Measurements from ENCODE around the gene PCA3. TPM values are rescaled to one million over a fixed set of nuclear protein-coding genes. Genes with fewer than 3 reads are reported as not detected.

PCA3 gene
- polyA plus RNA-seq (2013, experiment 1 of 2), result not detected
- not detected for polyA plus RNA-seq (2013, experiment 2 of 2)

GRCh38 chr9:76764138-76764537 is at the start of gene PCA3:
Gene PCA3 (plus strand): TSS chr9:76764438.
- Histone ChIP-seq H3K4me2 (ENCODE audit: low read length, poor library complexity, severe bottlenecking) (no peak within 1 kb of the TSS), H4K8ac (ENCODE audit: low read length) (no peak within 1 kb of the TSS), H2AK5ac (ENCODE audit: low read length, severe bottlenecking) (no peak within 1 kb of the TSS), H3K27ac (ENCODE audit: low read length, poor library complexity, severe bottlenecking) (no peak within 1 kb of the TSS), H4K91ac (ENCODE audit: low read length) (no peak within 1 kb of the TSS), H3K4ac (ENCODE audit: low read depth in 1 of 2, low read length in 2 of 2) (no peak within 1 kb of the TSS), H3K36me3 (ENCODE audit: control insufficient read depth in 1 of 2, insufficient read depth in 2 of 2, low read depth in 1 of 2, low read length in 2 of 2) (peaks cover 0 to 6% of the 10 kb centered on the region in 2 experiments), H2BK15ac (ENCODE audit: low read depth, poor library complexity, severe bottlenecking) (no peak within 1 kb of the TSS), H3K9ac (ENCODE audit: low read length) (no peak within 1 kb of the TSS), H3K9me3 (ENCODE audit: control insufficient read depth, low read length) (no peaks in the 10 kb centered on the region), H2BK120ac (ENCODE audit: low read depth, low read length) (no peak within 1 kb of the TSS), H3K14ac (ENCODE audit: low read length in 2 of 2) (no peak within 1 kb of the TSS), H2BK5ac (ENCODE audit: low read depth, low read length, poor library complexity, severe bottlenecking) (no peak within 1 kb of the TSS), H3K4me3 (ENCODE audit: insufficient read depth in 1 of 2, low read depth in 1 of 2, low read length in 2 of 2) (no peak within 1 kb of the TSS), H2AFZ (ENCODE audit: low read depth, low read length) (no peak within 1 kb of the TSS), H3K79me1 (replicated peaks; ENCODE audit: low read length, poor library complexity, severe bottlenecking) (no peaks in the 10 kb centered on the region), H3K23ac (ENCODE audit: low read length in 2 of 2) (no peak within 1 kb of the TSS), H2BK12ac (ENCODE audit: low read length in 2 of 2) (no peak within 1 kb of the TSS), H3K27me3 (ENCODE audit: control insufficient read depth in 1 of 2, insufficient read depth in 1 of 2, low read length in 2 of 2) (no peaks in the 10 kb centered on the region), H3K4me1 (ENCODE audit: control insufficient read depth, insufficient read depth, low read depth, low read length) (peaks cover 4% of the 10 kb centered on the region), H3K18ac (ENCODE audit: low read depth in 1 of 2, low read length in 2 of 2) (no peak within 1 kb of the TSS)
- 96% methylated on average over 4 of the region's 4 CpGs for WGBS
- no peak for DNase-seq

GRCh38 chr9:76716085-76716672 is 48.1 kb upstream of the PCA3 start:
- WGBS, result 93% methylated on average over 5 of the region's 7 CpGs
- Histone ChIP-seq H2BK120ac (ENCODE audit: low read depth, low read length) (no peak overlapping the region), H3K4me1 (ENCODE audit: control insufficient read depth, insufficient read depth, low read depth, low read length) (peaks cover 1% of the 10 kb centered on the region), H3K9me3 (ENCODE audit: control insufficient read depth, low read length) (no peaks in the 10 kb centered on the region), H3K18ac (ENCODE audit: low read depth in 1 of 2, low read length in 2 of 2) (no peak overlapping the region), H2AFZ (ENCODE audit: low read depth, low read length) (no peak overlapping the region), H2BK12ac (ENCODE audit: low read length in 2 of 2) (no peak overlapping the region), H3K27ac (ENCODE audit: low read length, poor library complexity, severe bottlenecking) (no peak overlapping the region), H2BK15ac (ENCODE audit: low read depth, poor library complexity, severe bottlenecking) (no peak overlapping the region), H3K27me3 (ENCODE audit: control insufficient read depth in 1 of 2, insufficient read depth in 1 of 2, low read length in 2 of 2) (no peaks in the 10 kb centered on the region), H3K14ac (ENCODE audit: low read length in 2 of 2) (no peak overlapping the region), H3K36me3 (ENCODE audit: control insufficient read depth in 1 of 2, insufficient read depth in 2 of 2, low read depth in 1 of 2, low read length in 2 of 2) (peaks cover 0 to 14% of the 10 kb centered on the region in 2 experiments), H3K4me2 (ENCODE audit: low read length, poor library complexity, severe bottlenecking) (no peak overlapping the region), H3K23ac (ENCODE audit: low read length in 2 of 2) (no peak overlapping the region), H4K91ac (ENCODE audit: low read length) (no peak overlapping the region), H3K79me1 (replicated peaks; ENCODE audit: low read length, poor library complexity, severe bottlenecking) (no peaks in the 10 kb centered on the region), H3K4ac (ENCODE audit: low read depth in 1 of 2, low read length in 2 of 2) (no peak overlapping the region), H2BK5ac (ENCODE audit: low read depth, low read length, poor library complexity, severe bottlenecking) (no peak overlapping the region), H4K8ac (ENCODE audit: low read length) (no peak overlapping the region), H2AK5ac (ENCODE audit: low read length, severe bottlenecking) (no peak overlapping the region), H3K9ac (ENCODE audit: low read length) (peak overlapping the region; percentile 65), H3K4me3 (ENCODE audit: insufficient read depth in 1 of 2, low read depth in 1 of 2, low read length in 2 of 2) (no peak overlapping the region)
- DNase-seq, result no peak

GRCh38 chr9:76717176-76717575 is 47.1 kb upstream of the PCA3 start:
- no peak overlapping the region for H3K27ac ChIP-seq (ENCODE audit: low read length, poor library complexity, severe bottlenecking)
- H3K36me3 ChIP-seq (ENCODE audit: control insufficient read depth in 1 of 2, insufficient read depth in 2 of 2, low read depth in 1 of 2, low read length in 2 of 2), result peaks cover 0 to 11% of the 10 kb centered on the region in 2 experiments
- no peaks in the 10 kb centered on the region for H3K27me3 ChIP-seq (ENCODE audit: control insufficient read depth in 1 of 2, insufficient read depth in 1 of 2, low read length in 2 of 2)
- H3K79me1 ChIP-seq (replicated peaks; ENCODE audit: low read length, poor library complexity, severe bottlenecking), result no peaks in the 10 kb centered on the region
- H2BK12ac ChIP-seq (ENCODE audit: low read length in 2 of 2), result no peak overlapping the region
- no peak overlapping the region for H3K4ac ChIP-seq (ENCODE audit: low read depth in 1 of 2, low read length in 2 of 2)
- H3K9me3 ChIP-seq (ENCODE audit: control insufficient read depth, low read length), result no peaks in the 10 kb centered on the region
- H2AK5ac ChIP-seq (ENCODE audit: low read length, severe bottlenecking), result no peak overlapping the region
- H2BK5ac ChIP-seq (ENCODE audit: low read depth, low read length, poor library complexity, severe bottlenecking), result no peak overlapping the region
- no peak overlapping the region for H4K91ac ChIP-seq (ENCODE audit: low read length)
- no peak overlapping the region for H2BK15ac ChIP-seq (ENCODE audit: low read depth, poor library complexity, severe bottlenecking)
- no peak overlapping the region for H3K23ac ChIP-seq (ENCODE audit: low read length in 2 of 2)
- no peak overlapping the region for H3K14ac ChIP-seq (ENCODE audit: low read length in 2 of 2)
- WGBS, result 57% methylated on average over 3 of the region's 5 CpGs
- peaks cover 1% of the 10 kb centered on the region for H3K4me1 ChIP-seq (ENCODE audit: control insufficient read depth, insufficient read depth, low read depth, low read length)
- no peak overlapping the region for H3K4me3 ChIP-seq (ENCODE audit: insufficient read depth in 1 of 2, low read depth in 1 of 2, low read length in 2 of 2)
- peak overlapping the region; percentile 42 for H3K9ac ChIP-seq (ENCODE audit: low read length)
- no peak overlapping the region for H3K18ac ChIP-seq (ENCODE audit: low read depth in 1 of 2, low read length in 2 of 2)
- H4K8ac ChIP-seq (ENCODE audit: low read length), result no peak overlapping the region
- no peak overlapping the region for H2BK120ac ChIP-seq (ENCODE audit: low read depth, low read length)
- H2AFZ ChIP-seq (ENCODE audit: low read depth, low read length), result no peak overlapping the region
- no peak for DNase-seq
- no peak overlapping the region for H3K4me2 ChIP-seq (ENCODE audit: low read length, poor library complexity, severe bottlenecking)

GRCh38 chr9:76717613-76718012 is 46.6 kb upstream of the PCA3 start:
- Histone ChIP-seq H3K36me3 (ENCODE audit: control insufficient read depth in 1 of 2, insufficient read depth in 2 of 2, low read depth in 1 of 2, low read length in 2 of 2) (peaks cover 0 to 9% of the 10 kb centered on the region in 2 experiments), H4K91ac (ENCODE audit: low read length) (no peak overlapping the region), H3K4me2 (ENCODE audit: low read length, poor library complexity, severe bottlenecking) (no peak overlapping the region), H2BK12ac (ENCODE audit: low read length in 2 of 2) (no peak overlapping the region), H3K23ac (ENCODE audit: low read length in 2 of 2) (no peak overlapping the region), H3K9ac (ENCODE audit: low read length) (peak overlapping the region; percentile 42), H3K18ac (ENCODE audit: low read depth in 1 of 2, low read length in 2 of 2) (no peak overlapping the region), H2BK120ac (ENCODE audit: low read depth, low read length) (no peak overlapping the region), H3K79me1 (replicated peaks; ENCODE audit: low read length, poor library complexity, severe bottlenecking) (no peaks in the 10 kb centered on the region), H2BK15ac (ENCODE audit: low read depth, poor library complexity, severe bottlenecking) (no peak overlapping the region), H3K4ac (ENCODE audit: low read depth in 1 of 2, low read length in 2 of 2) (no peak overlapping the region), H3K27ac (ENCODE audit: low read length, poor library complexity, severe bottlenecking) (no peak overlapping the region), H3K9me3 (ENCODE audit: control insufficient read depth, low read length) (no peaks in the 10 kb centered on the region), H3K4me1 (ENCODE audit: control insufficient read depth, insufficient read depth, low read depth, low read length) (peaks cover 1% of the 10 kb centered on the region), H2BK5ac (ENCODE audit: low read depth, low read length, poor library complexity, severe bottlenecking) (no peak overlapping the region), H3K14ac (ENCODE audit: low read length in 2 of 2) (no peak overlapping the region), H3K4me3 (ENCODE audit: insufficient read depth in 1 of 2, low read depth in 1 of 2, low read length in 2 of 2) (no peak overlapping the region), H4K8ac (ENCODE audit: low read length) (no peak overlapping the region), H2AFZ (ENCODE audit: low read depth, low read length) (no peak overlapping the region), H2AK5ac (ENCODE audit: low read length, severe bottlenecking) (no peak overlapping the region), H3K27me3 (ENCODE audit: control insufficient read depth in 1 of 2, insufficient read depth in 1 of 2, low read length in 2 of 2) (no peaks in the 10 kb centered on the region)
- WGBS, result 26% methylated on average over 5 of the region's 5 CpGs
- no peak for DNase-seq
